Smooth muscle cell (in vitro differentiated cells): ENCODE results near the gene ARPC5. TPM values are rescaled to one million over a fixed set of nuclear protein-coding genes. Genes with fewer than 3 reads are reported as not detected.
"Not testable (repeated sequence)": the region's sequence is repeated elsewhere in the genome, so short reads cannot be mapped to it uniquely, and the experiment has no call there.

ENCODE experiments used
- DNase-seq: peaks from one replicate; lab custom pipeline; 2025; ENCODE audit not compliant: unreplicated experiment; lab: John Stamatoyannopoulos, UW
- H2AFZ ChIP-seq: fragments of 200-600 bp; sonication (generic); 2 replicates; pipeline ENCODE4 v1.6.0; 2016; ENCODE audit warnings: antibody characterized with exemption, low read depth, mild to moderate bottlenecking
- H3F3A ChIP-seq: fragments of 200-600 bp; sonication (generic); 2 replicates; pipeline ENCODE4 v1.6.0; 2017; ENCODE audit warnings: antibody characterized with exemption, low read depth
- H3K27ac ChIP-seq: fragments of 200-600 bp; sonication (generic); 2 replicates; pipeline ENCODE4 v1.5.1; 2016; ENCODE audit warnings: low read depth, mild to moderate bottlenecking
- H3K27me3 ChIP-seq: fragments of 200-600 bp; sonication (generic); 2 replicates; pipeline ENCODE4 v1.6.1; 2016; ENCODE audit warnings: low read depth, mild to moderate bottlenecking
- H3K36me3 ChIP-seq: fragments of 200-600 bp; sonication (generic); 2 replicates; pipeline ENCODE4 v1.5.1; 2016; ENCODE audit warnings: low read depth
- H3K4me1 ChIP-seq: fragments of 200-600 bp; sonication (generic); 2 replicates; pipeline ENCODE4 v1.5.1; 2016; ENCODE audit warnings: low read depth
- H3K4me2 ChIP-seq: fragments of 200-600 bp; sonication (generic); 2 replicates; pipeline ENCODE4 v1.6.0; 2016; ENCODE audit warnings: mild to moderate bottlenecking
- H3K4me3 ChIP-seq: fragments of 200-600 bp; sonication (generic); 2 replicates; pipeline ENCODE4 v1.5.1; 2016; ENCODE audit warnings: mild to moderate bottlenecking
- H3K79me2 ChIP-seq: fragments of 200-600 bp; sonication (generic); 2 replicates; pipeline ENCODE4 v1.6.0; 2016; ENCODE audit warnings: low read depth, mild to moderate bottlenecking
- H3K9ac ChIP-seq: fragments of 200-600 bp; sonication (generic); 2 replicates; pipeline ENCODE4 v1.6.0; 2016; ENCODE audit warnings: low read depth
- H3K9me3 ChIP-seq: fragments of 200-600 bp; sonication (generic); replicated peaks from 2 replicates; pipeline ENCODE4 v1.5.1; 2016; ENCODE audit warnings: low read depth
- H4K20me1 ChIP-seq: fragments of 200-600 bp; sonication (generic); 2 replicates; pipeline ENCODE4 v1.6.0; 2016; ENCODE audit warnings: low read depth
- CTCF ChIP-seq: fragments of 200-600 bp; sonication (generic); IDR thresholded peaks from 2 replicates; pipeline ENCODE4 v1.5.1; 2017; ENCODE audit warnings: borderline replicate concordance, mild to moderate bottlenecking, antibody characterized with exemption; ENCODE audit not compliant: insufficient read depth, poor library complexity, severe bottlenecking
- WGBS: methylation state at CpG from one replicate; pipeline ENCODE4 v1.1.7; 2016; ENCODE audit warnings: low lambda C conversion rate; 5-methylcytosine and 5-hydroxymethylcytosine counted together
- polyA plus RNA-seq: library from polyadenylated mRNA; unstranded; fragments of >200 nt; fragmentation: Nextera tagmentation; extraction: Ambion mirVana; gene quantifications from 2 replicates; pipeline ENCODE4 v1.2.1, GENCODE V29; 2016
- total RNA-seq: library from RNA; depleted of rRNA; stranded (reverse); fragments of >200 nt; gene quantifications from 2 replicates; pipeline ENCODE4 v1.2.3, GENCODE V29; 2014

The ARPC5 gene
- total and polyA plus RNA-seq, 2 experiments from 2014 or later: 188 to 205 TPM

- H3F3A ChIP-seq: peaks cover 2% of the 10 kb centered on the region
- H3K27me3 ChIP-seq: no peaks in the 10 kb centered on the region
- no peaks in the 10 kb centered on the region for H3K9me3 ChIP-seq
- no peaks in the 10 kb centered on the region for H3K79me2 ChIP-seq
- H3K36me3 ChIP-seq: no peaks in the 10 kb centered on the region
- no peak overlapping the region for H3K27ac ChIP-seq
- DNase-seq: no peak
- no peak for TF ChIP-seq CTCF
- H3K4me3 ChIP-seq: no peak overlapping the region
- no peak overlapping the region for H3K4me2 ChIP-seq
- H3K9ac ChIP-seq: no peak overlapping the region
- H4K20me1 ChIP-seq: peaks cover 6% of the 10 kb centered on the region
- WGBS: 66% methylated on average over 2 of the region's 2 CpGs
- H3K4me1 ChIP-seq: no peaks in the 10 kb centered on the region
- H2AFZ ChIP-seq: no peak overlapping the region
These were observed 15.3 kb downstream of the ARPC5 start for GRCh38 chr1:183620311-183620710.

GRCh38 chr1:183619781-183620180, 15.8 kb downstream of the ARPC5 start:
- Histone ChIP-seq H3K79me2 (no peaks in the 10 kb centered on the region), H3K27me3 (no peaks in the 10 kb centered on the region), H3F3A (no peaks in the 10 kb centered on the region), H3K27ac (no peak overlapping the region), H4K20me1 (peaks cover under 1% of the 10 kb centered on the region), H2AFZ (no peak overlapping the region), H3K9me3 (no peaks in the 10 kb centered on the region), H3K36me3 (no peaks in the 10 kb centered on the region), H3K9ac (no peak overlapping the region), H3K4me1 (no peaks in the 10 kb centered on the region), H3K4me3 (no peak overlapping the region), H3K4me2 (no peak overlapping the region)
- TF ChIP-seq CTCF: no peak
- DNase-seq: no peak
- WGBS: 67% methylated on average over 1 of the region's 1 CpG

GRCh38 chr1:183618202-183618601, 17.4 kb downstream of the ARPC5 start:
- not testable (repeated sequence) for H3K4me2 ChIP-seq, H3K79me2 ChIP-seq, H3F3A ChIP-seq, H3K36me3 ChIP-seq, H2AFZ ChIP-seq, H3K27me3 ChIP-seq, H4K20me1 ChIP-seq, H3K9ac ChIP-seq, DNase-seq, H3K27ac ChIP-seq, H3K9me3 ChIP-seq, H3K4me3 ChIP-seq, H3K4me1 ChIP-seq
- WGBS: 40% methylated on average over 3 of the region's 5 CpGs

- H3K4me1 ChIP-seq, H3K4me3 ChIP-seq, H3K27ac ChIP-seq, H2AFZ ChIP-seq, H3K36me3 ChIP-seq, H3K27me3 ChIP-seq, H3K79me2 ChIP-seq, H3F3A ChIP-seq, DNase-seq, H3K4me2 ChIP-seq, H4K20me1 ChIP-seq, H3K9me3 ChIP-seq, H3K9ac ChIP-seq: not testable (repeated sequence)
- 100% methylated on average over 2 of the region's 3 CpGs for WGBS
These were observed 22.6 kb downstream of the ARPC5 start for GRCh38 chr1:183612975-183613374.

- Histone ChIP-seq H3K27ac (no peak overlapping the region), H3K36me3 (no peaks in the 10 kb centered on the region), H2AFZ (no peak overlapping the region), H3K79me2 (no peaks in the 10 kb centered on the region), H3K9ac (no peak overlapping the region), H3K9me3 (no peaks in the 10 kb centered on the region), H3K4me1 (no peaks in the 10 kb centered on the region), H3K4me2 (no peak overlapping the region), H3F3A (no peaks in the 10 kb centered on the region), H4K20me1 (no peaks in the 10 kb centered on the region), H3K27me3 (no peaks in the 10 kb centered on the region), H3K4me3 (no peak overlapping the region)
- WGBS: 92% methylated on average over 3 of the region's 3 CpGs
- no peak for DNase-seq
- TF ChIP-seq CTCF: no peak
These were observed 23.2 kb downstream of the ARPC5 start for GRCh38 chr1:183612407-183612806.
